WI38 (cell line): ENCODE measurements around the gene SHC2.
"Not testable (repeated sequence)": the region's sequence is repeated elsewhere in the genome, so short reads cannot be mapped to it uniquely, and the experiment has no call there.

ENCODE experiments used
- H3K4me3 ChIP-seq: 2 replicates; pipeline ENCODE4 v1.5.1; 2011; ENCODE audit warnings: low read depth, mild to moderate bottlenecking, control low read depth, low read length
- CTCF ChIP-seq: IDR thresholded peaks from 2 replicates; pipeline ENCODE4 v1.5.1; 2012; ENCODE audit warnings: low read depth, mild to moderate bottlenecking, control low read depth, low read length

SHC2 gene

DNA sequence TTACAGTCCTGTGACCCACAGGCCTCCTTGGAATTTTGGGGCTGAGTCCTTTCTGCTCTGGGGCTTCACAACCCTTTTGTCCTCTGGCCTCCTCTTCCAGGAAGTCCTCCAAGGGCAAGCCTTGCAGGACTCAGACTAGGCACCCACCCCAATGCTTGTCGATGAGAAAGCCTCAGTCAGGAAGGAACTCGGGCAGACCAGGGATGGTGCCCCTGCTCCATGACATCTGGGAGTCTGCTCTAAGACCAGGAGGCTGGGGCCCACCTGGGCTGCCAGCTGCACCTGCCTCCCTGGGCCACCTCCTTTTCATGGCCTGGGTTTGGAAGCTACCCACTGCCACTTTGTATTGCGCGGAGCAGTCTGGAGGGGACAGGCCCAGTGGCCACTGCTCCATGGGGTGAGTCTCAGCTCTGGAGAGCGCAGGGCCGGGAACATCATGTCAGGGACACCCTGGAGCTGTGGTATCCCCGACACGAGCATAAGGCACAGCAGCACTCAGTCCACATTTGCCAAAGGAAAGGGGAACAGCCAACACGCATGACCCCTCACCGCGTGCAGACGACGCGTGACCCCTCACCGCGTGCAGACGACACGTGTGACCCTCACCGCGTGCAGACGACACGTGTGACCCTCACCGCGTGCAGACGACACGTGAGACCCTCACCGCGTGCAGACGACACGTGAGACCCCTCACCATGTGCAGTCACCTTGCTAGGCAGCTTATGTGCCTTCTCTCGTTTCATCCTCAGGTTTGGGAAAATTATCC lies 62.7 kb downstream of the SHC2 start:
- no peak for TF ChIP-seq CTCF
- no peak overlapping the region for H3K4me3 ChIP-seq

- no peak overlapping the region for H3K4me3 ChIP-seq
- no peak for TF ChIP-seq CTCF
Observed at GRCh38 chr19:397321-397720, 63.5 kb downstream of the SHC2 start.

DNA sequence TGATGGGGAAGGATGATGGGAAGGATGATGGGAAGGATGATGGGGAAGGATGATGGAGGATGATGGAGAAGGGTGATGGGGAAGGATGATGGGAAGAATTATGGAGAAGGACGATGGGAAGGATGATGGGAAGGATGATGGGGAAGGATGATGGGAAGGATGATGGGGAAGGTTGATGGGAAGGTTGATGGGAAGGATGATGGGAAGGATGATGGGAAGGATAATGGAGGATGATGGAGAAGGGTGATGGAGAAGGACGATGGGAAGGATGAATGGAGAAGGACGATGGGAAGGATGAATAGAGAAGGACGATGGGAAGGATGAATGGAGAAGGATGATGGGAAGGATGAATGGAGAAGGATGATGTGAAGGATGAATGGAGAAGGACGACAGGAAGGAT lies 65.4 kb downstream of the SHC2 start:
- no peak overlapping the region for H3K4me3 ChIP-seq
- no peak for TF ChIP-seq CTCF

DNA sequence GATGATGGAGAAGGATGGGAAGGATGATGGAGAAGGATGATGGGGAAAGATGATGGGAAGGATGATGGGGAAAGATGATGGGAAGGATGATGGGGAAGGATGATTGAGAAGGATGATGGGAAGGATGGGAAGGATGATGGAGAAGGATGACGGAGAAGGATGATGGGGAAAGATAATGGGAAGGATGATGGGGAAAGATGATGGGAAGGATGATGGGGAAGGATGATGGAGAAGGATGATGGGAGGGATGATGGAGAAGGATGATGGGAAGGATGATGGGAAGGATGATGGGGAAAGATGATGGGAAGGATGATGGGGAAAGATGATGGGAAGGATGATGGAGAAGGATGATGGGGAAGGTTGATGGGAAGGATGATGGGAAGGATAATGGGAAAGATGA lies 66.0 kb downstream of the SHC2 start:
- not testable (repeated sequence) for H3K4me3 ChIP-seq

DNA sequence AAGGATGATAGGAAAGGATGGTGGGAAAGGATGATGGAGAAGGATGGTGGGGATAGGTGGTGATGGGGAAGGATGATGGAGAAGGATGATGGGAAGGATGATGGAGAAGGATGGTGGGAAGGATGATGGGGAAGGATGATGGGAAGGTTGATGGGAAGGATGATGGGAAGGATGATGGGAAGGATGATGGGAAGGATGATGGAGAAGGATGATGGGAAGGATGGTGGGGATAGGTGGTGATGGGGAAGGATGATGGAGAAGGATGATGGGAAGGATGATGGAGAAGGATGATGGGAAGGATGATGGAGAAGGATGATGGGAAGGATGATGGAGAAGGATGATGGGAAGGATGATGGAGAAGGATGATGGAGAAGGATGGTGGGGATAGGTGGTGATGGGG lies 67.3 kb downstream of the SHC2 start:
- not testable (repeated sequence) for H3K4me3 ChIP-seq

GRCh38 chr19:392375-392970 lies 68.4 kb downstream of the SHC2 start:
- TF ChIP-seq CTCF, result no peak
- H3K4me3 ChIP-seq, result no peak overlapping the region

DNA sequence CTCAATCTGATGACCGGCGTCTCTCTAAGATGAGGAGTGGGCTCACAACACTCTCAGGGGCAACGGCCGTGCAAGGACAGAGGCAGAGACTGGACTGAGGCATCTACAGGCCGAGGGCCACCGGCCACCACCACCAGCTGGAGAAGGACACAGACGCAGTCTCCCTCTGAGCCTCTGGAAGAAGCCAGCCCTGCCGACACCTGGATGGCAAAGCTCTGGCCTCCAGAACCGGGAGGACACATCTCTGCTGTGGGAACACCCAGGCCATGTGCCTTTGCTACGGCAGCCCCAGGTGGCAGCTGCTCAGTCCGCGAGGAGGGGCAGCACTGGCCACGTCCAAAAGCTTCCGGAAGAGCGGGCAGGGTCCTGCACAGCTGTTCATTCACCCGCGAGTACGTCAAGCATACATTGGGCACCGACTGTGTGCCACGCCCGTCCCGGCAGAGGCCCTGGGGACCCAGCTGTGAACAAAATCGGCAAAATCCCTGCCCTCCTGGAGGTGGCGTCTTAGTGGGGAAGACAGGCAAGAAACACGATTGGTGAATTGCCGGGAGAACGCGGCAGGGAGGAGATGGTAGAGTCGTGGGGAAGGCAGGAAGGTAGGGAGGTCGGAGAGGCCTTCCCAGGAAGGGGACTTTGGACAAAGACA lies 69.0 kb downstream of the SHC2 start:
- TF ChIP-seq CTCF, result no peak
- no peak overlapping the region for H3K4me3 ChIP-seq

DNA sequence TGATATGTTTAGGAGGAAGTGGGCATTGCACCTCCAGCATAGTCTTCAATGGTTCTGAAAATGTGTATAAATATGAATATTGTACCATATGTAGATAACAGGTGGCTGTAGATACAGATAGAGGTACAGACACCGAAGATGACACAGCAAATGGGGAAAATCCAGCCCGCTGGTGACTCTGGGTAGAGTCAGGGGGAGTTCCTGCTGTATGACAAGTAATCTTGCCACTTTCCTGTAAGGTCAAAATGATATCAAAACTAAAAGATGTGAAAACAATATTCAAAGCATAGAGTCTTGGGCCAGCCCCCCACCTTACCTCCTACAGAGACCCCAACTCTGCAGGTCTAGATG lies 69.7 kb downstream of the SHC2 start:
- TF ChIP-seq CTCF, result no peak
- H3K4me3 ChIP-seq, result no peak overlapping the region
